ENCODE data around the gene PLCB4. TPM values are rescaled to one million over a fixed set of nuclear protein-coding genes. Genes with fewer than 3 reads are reported as not detected.
A peak's percentile ranks its signal among the peaks of the same experiment; 100 is the strongest.

The PLCB4 gene
- total RNA-seq, 4 donors from 2014 or later: 6.3 to 24.5 (median 10.4) TPM

GRCh38 chr20:9516234-9516871 lies 447.5 kb downstream of the PLCB4 start:
- H3K36me3 ChIP-seq: no peaks in the 10 kb centered on the region
- H3K4me1 ChIP-seq: peaks cover 20% of the 10 kb centered on the region
- 7% methylated on average over 20 of the region's 28 CpGs for WGBS
- H3K27me3 ChIP-seq: peaks cover 72% of the 10 kb centered on the region
- no peaks in the 10 kb centered on the region for H3K9me3 ChIP-seq
- peak overlapping the region; percentile 24 for H3K4me3 ChIP-seq
- no peak for DNase-seq (ENCODE audit: low spot score in 2 of 2)
- H3K27ac ChIP-seq: no peak overlapping the region
- no peak for TF ChIP-seq POLR2A (IDR thresholded peaks at IDR 0.05)
- TF ChIP-seq EP300 (IDR thresholded peaks at IDR 0.05): no peak
- no peak for TF ChIP-seq POLR2AphosphoS5 (IDR thresholded peaks at IDR 0.05)
- no peak for TF ChIP-seq CTCF (IDR thresholded peaks at IDR 0.05)

- Histone ChIP-seq H3K36me3 (no peaks in the 10 kb centered on the region), H3K4me3 (no peak overlapping the region), H3K4me1 (peaks cover 20% of the 10 kb centered on the region), H3K9me3 (no peaks in the 10 kb centered on the region), H3K27me3 (peaks cover 61% of the 10 kb centered on the region), H3K27ac (no peak overlapping the region)
- TF ChIP-seq CTCF (IDR thresholded peaks at IDR 0.05) (no peak), POLR2A (IDR thresholded peaks at IDR 0.05) (no peak), POLR2AphosphoS5 (IDR thresholded peaks at IDR 0.05) (no peak), EP300 (IDR thresholded peaks at IDR 0.05) (no peak)
- WGBS: 42% methylated on average over 8 of the region's 8 CpGs
- no peak for DNase-seq (ENCODE audit: low spot score in 2 of 2)
Measured at GRCh38 chr20:9517297-9518162, 448.6 kb downstream of the PLCB4 start.

GRCh38 chr20:9518576-9519175 lies 449.8 kb downstream of the PLCB4 start:
- TF ChIP-seq POLR2A (IDR thresholded peaks at IDR 0.05) (no peak), CTCF (IDR thresholded peaks at IDR 0.05) (no peak), EP300 (IDR thresholded peaks at IDR 0.05) (no peak), POLR2AphosphoS5 (IDR thresholded peaks at IDR 0.05) (no peak)
- WGBS: 50% methylated on average over 8 of the region's 8 CpGs
- Histone ChIP-seq H3K27ac (no peak overlapping the region), H3K9me3 (no peaks in the 10 kb centered on the region), H3K27me3 (peaks cover 58% of the 10 kb centered on the region), H3K36me3 (no peaks in the 10 kb centered on the region), H3K4me1 (peaks cover 20% of the 10 kb centered on the region), H3K4me3 (no peak overlapping the region)
- DNase-seq (ENCODE audit: low spot score in 2 of 2): no peak

GRCh38 chr20:9520086-9520485 lies 451.2 kb downstream of the PLCB4 start:
- peaks cover 13% of the 10 kb centered on the region for H3K4me1 ChIP-seq
- no peaks in the 10 kb centered on the region for H3K9me3 ChIP-seq
- TF ChIP-seq POLR2A (IDR thresholded peaks at IDR 0.05) (no peak), POLR2AphosphoS5 (IDR thresholded peaks at IDR 0.05) (no peak), CTCF (IDR thresholded peaks at IDR 0.05) (no peak), EP300 (IDR thresholded peaks at IDR 0.05) (no peak)
- H3K27me3 ChIP-seq: peaks cover 44% of the 10 kb centered on the region
- H3K27ac ChIP-seq: no peak overlapping the region
- no peak for DNase-seq (ENCODE audit: low spot score in 2 of 2)
- no peak overlapping the region for H3K4me3 ChIP-seq
- no peaks in the 10 kb centered on the region for H3K36me3 ChIP-seq
- WGBS: 57% methylated on average over 4 of the region's 4 CpGs

GRCh38 chr20:9523636-9524035 lies 454.7 kb downstream of the PLCB4 start:
- DNase-seq (ENCODE audit: low spot score in 2 of 2): no peak
- H3K4me1 ChIP-seq: no peaks in the 10 kb centered on the region
- H3K4me3 ChIP-seq: no peak overlapping the region
- no peak overlapping the region for H3K27ac ChIP-seq
- H3K36me3 ChIP-seq: no peaks in the 10 kb centered on the region
- H3K9me3 ChIP-seq: no peaks in the 10 kb centered on the region
- peaks cover 10% of the 10 kb centered on the region for H3K27me3 ChIP-seq
- TF ChIP-seq POLR2A (IDR thresholded peaks at IDR 0.05) (no peak), EP300 (IDR thresholded peaks at IDR 0.05) (no peak), CTCF (IDR thresholded peaks at IDR 0.05) (no peak), POLR2AphosphoS5 (IDR thresholded peaks at IDR 0.05) (no peak)
- 65% methylated on average over 3 of the region's 3 CpGs for WGBS
